Liver (tissue), 3 donors: ENCODE data around the gene LRRC63.

Experiments used
- CTCF ChIP-seq: fragments of 150-350 bp; IDR thresholded peaks from 2 replicates; pipeline ENCODE4 v1.5.1; 2017; ENCODE audit warnings: improper control_type of control experiment, low read depth, low read length; ENCODE audit not compliant: missing input control
- GABPA ChIP-seq, 2 donors: IDR thresholded peaks in 1 of 2; conservative IDR thresholded peaks in 1 of 2; 2 replicates each; pipeline ENCODE4 v1.6.1; 2016; ENCODE audit warnings: antibody characterized with exemption in 2 of 2, mild to moderate bottlenecking in 1 of 2, moderate library complexity in 1 of 2
- HNF4A ChIP-seq, 2 donors: conservative IDR thresholded peaks; 2 replicates each; pipeline ENCODE4 v1.6.1; 2016; ENCODE audit warnings: antibody characterized with exemption in 2 of 2, mild to moderate bottlenecking in 2 of 2
- MAX ChIP-seq: IDR thresholded peaks from 2 replicates; pipeline ENCODE4 v1.6.1; 2016; ENCODE audit warnings: antibody characterized with exemption
- REST ChIP-seq: IDR thresholded peaks from 2 replicates; pipeline ENCODE4 v1.6.1; 2016; ENCODE audit warnings: antibody characterized with exemption, mild to moderate bottlenecking
- YY1 ChIP-seq: IDR thresholded peaks from 2 replicates; pipeline ENCODE4 v1.6.1; 2016; ENCODE audit warnings: antibody characterized with exemption, mild to moderate bottlenecking
- donor health status: healthy.
- donor health status: healthy.

- TF ChIP-seq REST (no peak), CTCF (no peak), GABPA (IDR thresholded peaks at IDR 0.05 in 1 of 2, conservative IDR thresholded peaks at IDR 0.05 in 1 of 2) (no peak), YY1 (no peak), MAX (no peak), HNF4A (conservative IDR thresholded peaks at IDR 0.05) (no peak)
Observed at GRCh38 chr13:46278474-46278873, 66.7 kb downstream of the LRRC63 start.
